Measurements from ENCODE around the gene BRMS1.
"Not testable (repeated sequence)": the region's sequence is repeated elsewhere in the genome, so short reads cannot be mapped to it uniquely, and the experiment has no call there.

The BRMS1 gene

DNA sequence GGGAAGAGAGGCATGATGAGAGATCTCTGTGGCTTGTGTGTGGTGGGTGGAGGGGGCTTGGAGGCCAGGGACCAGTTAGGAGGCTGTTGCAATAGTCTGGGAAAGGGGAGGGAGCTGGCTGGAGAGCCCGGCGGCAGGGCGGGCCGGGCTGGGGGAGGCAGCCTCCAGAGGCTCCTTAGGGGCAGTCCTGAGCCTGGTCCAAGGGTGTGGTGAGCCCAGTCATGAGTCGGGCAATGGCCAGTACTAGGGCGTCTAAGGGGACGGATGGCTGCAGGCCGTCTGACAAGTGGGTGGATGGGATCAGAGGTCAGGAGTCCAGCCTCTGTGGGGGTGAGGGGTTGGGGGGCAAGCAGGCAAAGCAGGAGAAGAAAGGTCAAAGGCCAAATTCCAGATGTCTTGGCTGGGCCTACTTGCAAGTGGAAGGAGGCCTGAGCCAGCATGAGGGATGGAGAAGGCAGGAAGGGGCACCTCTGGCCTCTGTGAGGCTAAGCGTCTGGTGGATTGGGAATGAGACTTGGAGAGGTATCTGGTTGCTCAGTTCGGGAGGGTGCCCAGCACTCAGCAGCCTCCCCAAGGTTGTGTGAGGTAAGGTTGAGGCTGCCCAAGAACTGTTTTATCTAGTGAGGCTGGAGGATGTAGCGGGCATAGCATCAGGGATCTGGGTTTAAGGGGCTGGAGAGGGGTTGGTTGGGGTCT lies 22.0 kb downstream of the BRMS1 start:
- no peak for DNase-seq

DNA sequence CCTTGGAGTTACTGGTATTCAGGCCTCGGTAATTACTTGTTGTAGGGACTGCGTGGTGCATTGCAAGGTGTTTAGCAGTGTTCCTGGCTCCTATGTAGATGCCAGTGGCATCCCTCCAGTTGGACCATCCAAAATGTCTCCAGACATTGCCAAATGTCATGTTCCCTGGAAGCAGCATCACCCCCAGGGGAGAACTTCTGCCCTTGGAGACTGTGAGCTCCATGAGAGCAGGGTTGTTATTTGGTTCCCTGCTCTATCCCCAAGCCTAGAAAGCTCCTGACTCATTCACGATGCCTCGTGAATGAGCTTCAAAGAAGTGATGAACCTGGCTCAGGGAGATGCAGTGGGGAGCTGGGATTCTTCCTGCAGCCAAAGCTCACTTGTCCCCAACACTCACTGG lies 23.3 kb downstream of the BRMS1 start:
- no peak for DNase-seq

DNA sequence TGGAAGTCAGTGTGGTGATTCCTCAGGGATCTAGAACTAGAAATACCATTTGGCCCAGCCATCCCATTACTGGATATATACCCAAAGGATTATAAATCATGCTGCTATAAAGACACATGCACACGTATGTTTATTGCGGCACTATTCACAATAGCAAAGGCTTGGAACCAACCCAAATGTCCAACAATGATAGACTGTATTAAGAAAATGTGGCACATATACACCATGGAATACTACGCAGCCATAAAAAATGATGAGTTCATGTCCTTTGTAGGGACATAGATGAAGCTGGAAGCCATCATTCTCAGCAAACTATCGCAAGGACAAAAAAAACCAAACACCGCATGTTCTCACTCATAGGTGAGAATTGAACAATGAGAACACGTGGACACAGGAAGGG lies 24.2 kb downstream of the BRMS1 start:
- DNase-seq: not testable (repeated sequence)

DNA sequence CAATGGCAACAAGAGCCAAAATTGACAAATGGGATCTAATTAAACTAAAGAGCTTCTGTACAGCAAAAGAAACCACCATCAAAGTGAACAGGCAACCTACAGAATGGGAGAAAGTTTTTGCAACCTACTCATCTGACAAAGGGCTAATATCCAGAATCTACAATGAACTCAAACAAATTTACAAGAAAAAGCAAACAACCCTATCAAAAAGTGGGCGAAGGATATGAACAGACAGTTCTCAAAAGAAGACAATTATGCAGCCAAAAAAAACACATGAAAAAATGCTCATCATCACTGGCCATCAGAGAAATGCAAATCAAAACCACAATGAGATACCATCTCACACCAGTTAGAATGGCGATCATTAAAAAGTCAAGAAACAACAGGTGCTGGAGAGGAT lies 24.6 kb downstream of the BRMS1 start:
- DNase-seq: not testable (repeated sequence)

DNA sequence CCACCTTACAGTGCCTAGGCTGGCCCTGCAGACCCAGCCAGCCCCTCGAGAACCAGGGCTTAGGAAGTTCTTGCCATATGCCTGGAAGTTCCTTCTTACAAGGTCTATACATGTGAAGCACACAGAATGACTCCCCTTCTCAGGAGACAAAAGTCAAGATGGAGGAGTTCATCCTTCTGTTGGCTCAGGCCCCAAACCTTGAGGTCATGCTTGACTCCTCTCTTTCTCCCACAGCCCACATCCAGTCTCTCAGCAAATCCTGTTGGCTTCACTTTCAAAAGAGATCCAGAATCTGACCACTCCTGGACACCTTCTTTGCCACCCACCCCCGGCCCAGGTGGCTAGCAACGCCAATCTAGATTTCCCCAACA lies 26.3 kb downstream of the BRMS1 start:
- no peak for DNase-seq

DNA sequence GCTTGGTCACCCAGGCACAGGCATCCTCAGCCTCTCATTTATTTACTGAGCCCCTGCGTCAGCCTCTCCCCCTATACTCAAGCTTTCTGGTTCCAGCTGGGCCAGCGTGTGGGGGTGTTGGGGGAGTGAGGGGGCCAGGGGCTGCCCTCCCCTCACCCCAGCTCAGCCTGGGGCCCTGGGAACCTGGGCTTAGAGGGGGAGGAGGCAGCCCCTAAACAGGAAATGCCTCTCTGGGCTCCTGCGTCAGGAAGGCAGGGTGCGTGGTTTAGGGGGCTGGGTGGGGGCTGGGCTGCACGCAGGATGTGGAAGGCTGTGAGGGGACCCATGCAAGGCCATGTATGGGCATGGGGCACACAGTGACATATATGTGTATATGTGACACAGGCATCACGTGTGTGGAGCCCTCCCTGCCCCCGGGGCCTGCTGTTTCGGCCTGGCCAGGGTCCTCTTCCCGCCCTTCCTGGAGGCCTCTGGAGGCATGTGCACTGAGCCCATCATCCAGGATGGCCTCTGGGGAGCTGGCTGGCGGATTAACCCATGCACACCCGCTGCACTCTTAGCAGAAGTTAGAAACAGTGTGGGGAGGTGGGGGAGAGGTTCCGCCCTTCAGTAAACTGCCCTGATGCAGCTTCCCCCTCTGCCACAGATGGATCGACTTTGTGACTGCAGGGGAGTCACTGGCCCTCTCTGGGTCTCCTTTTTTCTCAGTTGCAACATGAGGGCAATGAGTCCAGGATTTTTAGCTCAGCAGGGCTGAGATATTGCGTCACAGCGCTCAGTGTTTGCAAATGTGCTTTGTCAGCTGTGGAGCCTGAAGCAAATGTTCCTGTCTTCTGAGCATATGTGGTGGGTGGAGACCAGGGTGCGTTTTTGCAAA lies 26.9 kb downstream of the BRMS1 start:
- DNase-seq: peak; percentile 62 to 64

DNA sequence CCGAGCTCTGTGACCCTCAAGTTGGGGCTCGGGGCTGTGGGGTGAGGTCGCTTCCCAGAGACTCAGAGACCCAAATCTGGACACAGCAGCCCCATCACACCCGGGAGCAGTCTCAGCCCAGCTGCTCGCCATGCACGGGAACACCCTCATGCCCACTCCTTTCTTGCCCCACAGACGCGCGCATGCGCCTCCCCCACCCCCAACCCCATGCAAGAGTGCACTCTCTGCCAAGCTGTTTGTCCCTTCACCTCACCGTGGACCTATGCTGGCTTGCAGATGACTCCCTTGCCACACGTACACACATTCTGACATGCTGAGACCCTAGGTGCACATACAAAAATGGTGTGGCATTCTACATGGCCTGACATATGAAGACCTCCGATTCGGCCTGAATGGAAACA lies 27.6 kb downstream of the BRMS1 start:
- peak; percentile 63 to 69 for DNase-seq

DNA sequence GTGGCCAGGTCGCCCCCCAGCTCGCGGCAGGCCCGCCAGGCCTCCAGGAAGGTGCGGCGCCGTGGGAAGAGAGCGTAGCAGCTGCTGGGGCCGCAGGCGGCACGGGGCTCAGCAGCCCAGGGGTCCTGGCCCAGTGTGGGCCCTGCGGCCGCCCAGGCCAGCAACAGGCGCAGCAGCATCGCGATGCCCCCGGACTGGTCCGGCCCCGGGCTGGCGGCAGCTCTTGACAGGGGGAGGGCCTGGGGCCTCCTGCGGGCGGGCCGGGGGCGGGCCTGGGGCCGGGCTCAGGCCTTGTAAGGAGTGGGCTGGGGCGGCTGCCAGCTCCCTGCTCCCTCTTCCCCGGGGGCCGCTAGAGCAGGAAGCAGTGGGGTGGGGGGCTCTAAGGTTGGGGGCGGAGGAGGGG lies 28.1 kb downstream of the BRMS1 start, which contains the start of gene CD248:
Gene CD248, minus strand, starts transcription at position 196 of the 403 bp plus-strand sequence. Its CDS starts 17 bp downstream, at position 179.
- no peak for DNase-seq

DNA sequence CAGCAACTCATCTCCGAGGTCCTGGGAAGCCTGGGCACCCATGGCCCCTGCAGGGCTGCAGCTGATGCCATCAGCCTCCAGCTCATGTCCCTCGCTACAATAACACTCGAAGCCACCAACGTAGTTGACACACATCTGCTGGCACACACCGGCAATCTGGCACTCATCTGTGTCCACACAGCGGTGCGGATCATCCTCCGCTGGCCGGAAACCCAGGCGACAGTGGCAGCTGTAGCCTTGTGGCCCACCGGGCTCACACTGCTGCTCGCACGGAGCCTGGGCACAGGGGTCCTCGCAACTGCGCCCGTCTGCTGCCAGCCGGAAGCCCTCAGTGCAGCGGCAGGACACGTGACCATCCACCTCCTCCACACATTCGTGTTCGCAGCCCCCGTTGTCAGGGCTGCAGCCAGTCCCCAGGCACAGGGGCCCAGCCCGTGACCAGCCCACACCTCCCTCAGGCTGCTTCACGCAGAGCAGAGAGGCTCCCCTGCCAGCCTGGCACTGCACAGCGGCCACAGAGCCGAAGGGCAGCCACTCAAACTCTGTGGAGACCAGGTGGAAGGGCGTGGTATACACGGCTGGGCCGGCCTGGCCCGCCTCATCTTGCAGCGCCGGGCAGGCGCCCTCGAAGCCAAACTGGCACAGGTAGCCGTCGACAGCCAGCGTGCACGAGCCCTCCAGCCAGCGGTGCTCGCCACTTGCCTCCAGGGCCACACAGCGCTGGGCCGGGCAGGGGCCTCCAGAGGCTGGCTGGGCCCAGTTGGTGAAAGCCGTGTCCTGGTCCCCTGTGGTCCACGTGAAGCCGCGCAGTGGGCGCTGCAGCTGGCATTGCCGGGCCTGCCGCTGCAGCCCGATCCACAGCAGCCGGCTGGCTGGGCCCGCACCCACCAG lies 28.7 kb downstream of the BRMS1 start:
- peak in 1 of 2 experiments; percentile 51 for DNase-seq

DNA sequence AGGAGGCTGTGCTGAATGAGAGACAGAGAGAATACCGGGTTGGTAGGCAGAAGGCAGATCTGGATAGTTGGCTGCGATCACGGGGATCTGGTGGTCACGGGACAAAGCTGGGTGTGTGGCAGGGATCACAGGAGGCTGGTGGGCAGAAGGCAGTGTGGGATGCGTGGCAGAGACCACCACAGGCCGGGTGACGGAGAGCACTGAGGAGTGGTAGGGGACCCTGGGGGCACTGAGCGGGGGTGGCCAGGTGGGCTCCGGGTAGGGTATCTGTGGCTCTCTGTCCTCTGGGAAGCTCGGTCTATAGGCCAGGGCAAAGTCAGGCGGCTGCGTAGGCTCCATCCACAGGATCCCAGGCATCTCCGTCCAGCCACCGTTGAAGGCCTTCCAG lies 29.4 kb downstream of the BRMS1 start:
- no peak for DNase-seq

DNA sequence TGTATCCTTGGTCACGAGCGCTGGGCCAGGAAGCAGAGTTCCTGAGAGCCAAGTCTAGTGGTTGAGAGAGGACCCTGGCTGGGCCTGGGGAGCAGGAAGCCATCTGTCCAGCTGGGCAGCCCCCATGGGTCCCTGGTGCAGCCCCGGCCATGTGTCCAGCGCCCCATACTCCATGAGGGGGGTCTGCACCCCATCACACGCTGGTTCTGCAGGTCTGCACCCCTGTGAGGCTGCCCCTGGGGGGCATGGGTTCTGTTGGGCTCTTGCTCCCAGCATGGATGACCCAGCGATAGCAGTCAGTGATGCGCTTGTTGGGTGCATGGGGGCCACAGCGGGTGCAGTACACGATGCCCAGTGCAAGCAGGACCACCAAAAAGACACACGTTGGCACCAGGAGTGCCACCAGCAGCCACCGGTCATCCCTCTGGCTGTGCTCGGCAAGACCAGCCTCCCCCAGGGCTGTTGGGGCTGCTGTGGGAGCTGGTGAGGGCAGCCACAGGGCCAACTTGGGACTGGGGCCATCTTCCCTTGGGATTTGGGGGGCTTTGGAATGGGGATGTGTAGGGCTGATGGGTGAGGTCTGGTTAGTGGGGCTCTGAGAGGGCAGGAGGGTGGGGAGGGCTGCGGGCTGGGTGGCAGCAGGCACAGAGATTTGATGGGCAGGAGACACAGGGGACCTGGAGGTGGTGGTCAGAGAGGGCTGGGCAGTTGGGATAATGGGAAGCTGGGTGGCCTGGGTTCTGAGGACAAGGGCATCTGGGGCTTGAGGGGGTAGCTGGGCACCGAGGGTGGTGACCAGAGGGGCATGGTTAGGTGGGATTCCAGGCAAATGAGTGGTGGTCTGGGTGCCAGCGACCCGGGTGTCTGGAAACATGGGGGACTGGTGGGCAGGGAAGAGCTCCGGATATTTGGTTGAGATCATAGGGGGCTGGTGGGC lies 30.1 kb downstream of the BRMS1 start:
- DNase-seq: no peak

DNA sequence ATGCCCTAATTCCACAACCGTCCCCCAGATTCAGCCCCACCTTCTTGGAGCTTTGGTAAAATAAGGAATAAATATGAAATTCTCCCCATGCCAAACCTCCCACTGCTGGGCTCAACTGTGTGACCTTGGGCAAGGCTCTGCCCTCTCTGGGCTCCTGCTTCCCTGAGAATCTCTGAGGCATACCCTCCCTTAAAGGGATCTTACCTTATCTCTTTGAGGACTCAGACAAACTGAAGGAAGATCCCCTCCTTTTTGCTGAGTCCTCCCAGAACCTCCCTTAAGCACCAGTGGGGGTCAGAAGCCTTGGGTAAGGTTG lies 30.8 kb downstream of the BRMS1 start:
- no peak for DNase-seq

DNA sequence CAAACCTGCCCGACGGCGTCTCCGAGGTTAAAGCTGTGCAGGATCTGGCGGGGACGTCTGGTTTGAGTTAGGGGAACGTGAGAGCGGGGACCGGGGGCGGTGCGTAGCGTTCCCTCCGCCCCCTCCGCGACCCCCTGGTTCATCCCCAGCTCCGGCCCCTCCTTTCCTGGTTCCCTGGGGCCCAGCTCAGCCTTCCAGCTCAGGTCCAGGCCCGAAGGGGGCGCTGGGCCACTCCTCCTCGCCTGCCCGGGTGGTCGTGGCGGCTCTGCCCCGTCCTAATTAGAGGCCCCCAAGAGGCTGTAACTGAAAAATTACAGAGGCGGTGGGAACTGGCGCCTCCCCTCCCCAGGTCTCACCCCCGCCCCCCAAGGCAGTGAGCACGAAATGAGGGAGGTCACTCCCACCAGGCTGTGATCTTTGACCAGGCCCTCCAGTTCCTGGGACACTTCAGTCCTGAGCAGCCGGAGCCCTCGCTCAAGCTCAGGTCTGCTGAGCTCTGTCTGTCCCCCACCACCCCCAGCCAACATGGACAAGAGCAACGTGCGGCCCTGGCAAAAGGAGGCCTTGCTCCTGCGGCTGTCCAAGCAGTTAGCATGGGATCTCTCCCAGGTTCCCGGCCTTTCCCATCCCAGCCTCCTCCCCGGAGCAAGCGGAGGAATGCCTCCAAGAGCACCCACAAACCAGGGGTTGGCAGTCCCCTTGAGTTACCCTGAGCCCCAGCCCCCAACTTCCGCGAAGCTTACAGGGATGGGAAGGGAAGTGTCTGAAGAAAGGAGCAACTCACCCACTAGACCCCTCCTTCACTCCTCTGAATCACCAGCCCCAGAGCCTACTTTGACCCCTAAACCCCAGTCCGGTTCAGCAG lies 31.4 kb downstream of the BRMS1 start:
- DNase-seq: no peak

DNA sequence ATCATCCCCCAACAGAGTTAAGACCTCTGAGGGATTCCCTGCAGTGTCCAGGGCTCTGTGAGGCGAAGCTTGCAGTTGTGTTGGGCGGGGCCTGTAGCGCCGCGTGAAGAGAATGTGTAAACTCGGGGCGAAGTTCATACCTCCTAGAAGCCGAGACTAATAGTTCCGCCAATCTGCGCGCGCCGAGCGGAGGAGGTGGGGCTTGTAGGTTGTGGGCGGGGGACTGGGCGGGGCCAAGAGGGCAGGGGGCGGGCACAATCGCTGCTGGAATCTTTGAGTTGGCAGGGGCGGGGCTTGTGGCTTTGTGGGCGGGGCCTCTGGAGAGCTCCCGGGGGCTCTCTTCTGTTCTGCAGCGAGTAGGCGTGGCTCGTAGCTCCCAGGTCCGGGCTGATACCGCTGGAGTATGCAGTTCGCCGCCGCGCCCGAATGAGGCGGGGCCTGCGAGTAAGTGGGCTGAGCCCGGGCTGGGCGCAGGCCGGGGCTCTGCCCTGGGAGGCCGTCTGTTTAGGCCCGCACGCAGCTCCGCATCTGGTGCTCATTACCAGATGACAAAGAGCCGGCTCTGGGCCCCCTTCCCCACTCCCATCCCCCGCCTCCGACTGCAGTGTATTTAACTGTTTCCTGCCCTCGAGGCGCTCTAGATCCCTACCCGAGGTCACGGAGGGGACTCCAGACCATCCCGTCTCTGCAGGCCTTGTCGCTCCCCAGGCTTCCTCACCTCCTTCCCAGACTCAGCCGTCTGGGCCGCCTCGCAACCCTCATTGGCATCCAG lies 32.2 kb downstream of the BRMS1 start:
- peak; percentile 96 to 97 for DNase-seq

DNA sequence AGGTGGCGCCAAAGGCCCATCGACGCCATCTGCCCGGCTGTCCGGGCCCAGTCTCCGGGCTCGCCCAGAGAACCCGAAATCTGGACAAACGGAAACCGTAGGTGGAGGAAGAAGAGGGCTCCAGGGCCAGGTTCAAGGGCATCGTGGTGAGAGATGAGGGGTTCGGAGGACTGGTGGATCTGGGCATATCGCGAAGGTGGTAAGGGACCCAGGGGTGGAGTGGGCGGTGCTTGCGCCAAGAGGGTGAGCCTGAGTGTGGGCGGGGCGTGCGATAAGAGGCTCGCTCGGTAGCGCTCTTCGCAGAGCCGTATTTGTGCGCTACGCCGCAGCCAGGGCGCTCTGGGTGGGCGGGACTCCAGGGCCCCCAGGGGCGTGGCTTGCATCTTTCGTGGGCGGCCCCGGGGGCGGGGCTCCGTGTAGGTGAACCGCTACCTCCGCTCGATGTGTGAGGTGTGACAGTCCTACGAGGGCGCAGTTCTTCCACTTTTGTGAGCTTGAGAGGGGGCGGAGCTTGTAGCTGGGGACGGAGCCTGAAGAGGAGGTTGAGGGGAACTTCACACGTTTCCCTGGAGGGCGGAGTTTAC lies 32.8 kb downstream of the BRMS1 start:
- DNase-seq: peak; percentile 99

DNA sequence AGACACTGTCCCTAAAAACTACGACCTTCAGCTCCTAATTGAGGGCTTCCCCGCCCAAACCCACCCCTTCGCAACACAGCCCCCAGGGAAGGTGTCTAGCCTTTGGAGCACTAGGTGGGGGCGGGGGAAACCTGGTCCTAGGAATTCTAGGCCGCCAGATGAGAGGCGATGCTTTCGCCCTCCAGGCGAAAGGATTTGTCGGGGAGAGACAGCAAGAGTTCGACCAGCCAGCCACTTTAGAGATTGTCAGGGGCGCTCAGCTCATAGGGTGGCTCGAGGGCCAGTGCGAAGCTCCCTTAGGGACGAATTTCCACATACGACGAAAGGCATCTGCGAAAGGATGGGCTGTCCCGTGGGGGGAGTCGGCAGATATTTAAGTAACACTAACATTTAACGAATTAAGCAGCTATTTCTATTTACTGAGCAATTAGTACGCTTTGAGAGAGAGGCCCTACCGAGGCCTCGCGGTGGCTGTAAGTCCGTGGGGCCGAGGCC lies 33.4 kb downstream of the BRMS1 start:
- no peak for DNase-seq

DNA sequence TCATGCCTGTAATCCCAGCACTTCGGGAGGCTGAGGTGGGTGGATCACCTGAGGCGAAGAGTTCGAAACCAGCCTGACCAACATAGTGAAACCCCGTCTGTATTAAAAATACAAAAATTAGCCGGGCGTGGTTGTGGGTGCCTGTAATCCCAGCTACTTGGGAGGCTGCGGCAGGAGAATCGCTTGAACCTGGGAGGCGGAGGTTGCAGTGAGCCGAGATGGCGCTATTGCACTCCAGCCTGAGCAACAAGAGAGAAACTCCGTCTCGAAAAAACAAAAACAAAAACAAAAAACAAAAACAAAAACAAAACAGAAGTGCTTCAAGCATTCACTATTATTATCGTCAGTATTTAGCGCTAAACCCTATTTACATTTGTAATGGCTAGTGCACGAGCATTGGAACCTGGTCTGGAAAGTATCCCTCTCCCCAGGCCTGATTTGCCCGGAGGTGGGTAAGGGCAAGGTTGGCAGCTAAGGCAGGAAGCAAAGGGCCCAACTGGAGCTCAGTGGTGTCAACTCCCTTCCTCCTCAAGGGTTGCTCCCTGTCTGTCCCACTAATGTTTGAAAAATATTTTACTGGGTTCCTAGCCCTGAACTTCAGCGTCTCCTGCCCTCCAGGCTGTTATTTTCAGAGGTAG lies 34.0 kb downstream of the BRMS1 start:
- DNase-seq: not testable (repeated sequence)

DNA sequence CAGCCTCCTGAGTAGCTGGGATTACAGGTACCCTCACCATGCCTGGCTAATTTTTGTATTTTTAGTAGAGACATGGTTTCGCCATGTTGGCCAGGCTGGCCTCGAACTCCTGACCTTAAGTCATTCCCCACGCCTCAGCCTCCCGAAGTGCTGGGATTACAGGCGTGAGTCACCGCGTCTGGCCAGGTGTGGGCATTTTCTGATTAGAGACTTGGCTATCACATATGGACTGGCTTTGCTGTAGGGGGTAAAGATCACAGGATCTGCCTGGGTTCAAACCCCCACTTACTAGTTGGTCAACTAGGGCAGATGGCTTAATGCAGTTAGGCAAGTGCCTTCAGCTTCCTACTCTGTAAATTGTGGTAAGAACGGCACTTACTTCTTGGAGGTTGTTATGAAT lies 34.6 kb downstream of the BRMS1 start:
- no peak for DNase-seq

DNA sequence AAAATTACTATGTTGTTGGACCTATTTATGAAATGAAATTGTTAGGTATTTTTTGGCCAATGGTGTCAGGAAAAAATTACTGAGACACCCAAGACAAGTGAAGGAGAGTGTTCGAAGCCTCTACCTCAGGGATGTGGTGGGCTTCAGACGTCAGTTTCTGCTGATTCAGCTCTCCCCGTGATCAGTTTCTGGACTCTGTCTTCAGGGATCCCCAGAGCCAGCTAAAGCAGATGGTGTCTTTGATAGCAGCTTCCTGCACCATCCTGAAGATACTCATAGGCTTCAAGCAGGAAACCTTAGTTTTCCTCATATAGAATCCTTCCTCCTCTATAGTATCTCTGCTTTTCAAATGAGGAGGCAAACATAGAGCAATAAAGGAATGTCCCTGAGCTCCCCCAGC lies 35.4 kb downstream of the BRMS1 start:
- DNase-seq: no peak
